Measurements from ENCODE around the gene C3orf22.

The C3orf22 gene

GRCh38 chr3:126556637-126557414 is 1.9 kb downstream of the C3orf22 start:
- no peak for DNase-seq (ENCODE audit: low spot score)

- DNase-seq (ENCODE audit: low spot score), result no peak
Observed at GRCh38 chr3:126555795-126556636, 2.7 kb downstream of the C3orf22 start.

DNA sequence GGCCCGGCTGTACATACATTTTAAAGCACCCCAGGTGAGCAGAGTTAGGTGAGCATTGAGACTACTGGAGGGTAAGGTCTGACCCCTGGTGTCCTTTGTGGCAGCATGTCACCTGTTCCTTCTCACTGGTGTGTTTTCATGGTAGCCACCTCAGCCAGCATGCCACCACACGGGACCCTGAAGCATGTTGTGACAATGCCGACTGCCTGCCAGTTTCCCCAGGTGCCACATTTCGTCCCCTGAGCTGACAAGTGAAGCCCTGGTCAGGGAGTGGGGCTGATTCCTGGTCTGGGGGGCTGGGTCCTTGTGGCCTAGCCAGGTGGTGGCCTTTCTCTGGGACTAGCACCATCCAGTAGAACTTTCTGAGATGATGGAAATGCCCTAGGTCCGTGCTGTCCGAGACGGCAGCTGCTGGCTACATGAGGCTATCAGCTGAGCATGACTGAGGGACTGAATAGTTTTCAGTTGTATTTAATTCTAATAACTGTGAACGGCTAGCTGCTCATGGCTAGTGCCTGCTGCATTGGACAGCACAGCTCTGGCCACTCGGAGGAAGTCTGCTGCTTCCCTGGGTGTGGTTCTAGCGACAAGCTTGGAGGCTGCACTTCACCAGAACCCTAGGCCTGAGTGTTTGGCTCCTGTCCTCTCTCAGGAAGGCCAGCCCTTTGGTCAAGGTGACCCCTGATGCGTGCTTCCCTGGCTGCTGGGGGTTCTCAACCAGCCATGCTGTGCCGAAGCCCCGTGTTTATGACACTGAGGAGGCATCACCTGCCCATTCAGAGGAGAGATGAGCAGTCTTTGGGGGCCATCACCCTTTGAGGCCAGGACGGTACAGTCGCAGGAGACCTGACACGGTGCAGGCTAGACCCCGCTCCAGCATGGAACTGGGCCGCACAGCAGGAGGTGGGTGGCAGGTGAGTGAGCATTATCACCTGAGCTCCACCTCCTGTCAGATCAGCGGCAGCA is 3.9 kb downstream of the C3orf22 start:
- DNase-seq (ENCODE audit: low spot score), result no peak

- DNase-seq (ENCODE audit: low spot score), result no peak
Observed at GRCh38 chr3:126553284-126554084, 5.2 kb downstream of the C3orf22 start.

- peak; percentile 58 for DNase-seq (ENCODE audit: low spot score)
Observed at GRCh38 chr3:126552688-126553283, 5.9 kb downstream of the C3orf22 start.

GRCh38 chr3:126551839-126552687 is 6.7 kb downstream of the C3orf22 start:
- DNase-seq (ENCODE audit: low spot score), result peak; percentile 25

DNA sequence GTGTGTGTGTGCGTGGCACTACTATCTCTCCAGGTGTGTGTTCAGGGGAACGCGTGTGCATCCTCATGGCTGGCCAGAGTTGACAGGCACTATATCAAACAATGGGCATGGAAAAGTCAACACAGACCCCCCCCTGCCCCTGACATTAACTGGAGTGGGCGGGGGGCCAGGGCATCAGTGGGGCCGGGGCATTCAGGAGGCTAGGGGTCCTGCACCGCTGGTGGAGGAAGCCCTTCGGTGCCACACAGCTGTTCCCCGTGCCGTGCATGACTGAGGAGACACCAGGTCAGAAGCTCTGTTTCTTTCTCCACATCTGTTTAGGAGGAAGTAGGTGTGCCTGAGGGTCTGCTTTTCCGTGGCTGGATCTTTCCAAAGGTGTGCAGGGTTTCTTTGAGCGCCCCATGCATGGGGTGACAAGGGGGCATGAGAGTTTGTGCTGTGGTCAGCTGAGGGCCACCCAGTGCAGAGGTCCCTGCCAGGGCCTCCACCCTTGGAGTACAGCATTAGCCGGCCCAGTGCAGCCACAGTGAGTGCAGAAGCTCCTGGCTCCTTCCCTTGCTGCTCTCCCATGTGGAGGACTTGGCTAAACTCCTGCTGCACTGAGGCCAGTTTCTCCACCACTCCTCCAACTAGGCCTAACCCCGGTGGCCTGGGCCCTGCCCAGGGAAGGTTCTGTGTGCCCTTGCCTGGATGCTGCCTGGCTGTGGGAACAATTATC is 7.5 kb downstream of the C3orf22 start:
- DNase-seq (ENCODE audit: low spot score), result peak; percentile 64

GRCh38 chr3:126550488-126551051 is 8.2 kb downstream of the C3orf22 start:
- no peak for DNase-seq (ENCODE audit: low spot score)

- DNase-seq (ENCODE audit: low spot score), result no peak
Observed at GRCh38 chr3:126549861-126550487, 8.8 kb downstream of the C3orf22 start.

DNA sequence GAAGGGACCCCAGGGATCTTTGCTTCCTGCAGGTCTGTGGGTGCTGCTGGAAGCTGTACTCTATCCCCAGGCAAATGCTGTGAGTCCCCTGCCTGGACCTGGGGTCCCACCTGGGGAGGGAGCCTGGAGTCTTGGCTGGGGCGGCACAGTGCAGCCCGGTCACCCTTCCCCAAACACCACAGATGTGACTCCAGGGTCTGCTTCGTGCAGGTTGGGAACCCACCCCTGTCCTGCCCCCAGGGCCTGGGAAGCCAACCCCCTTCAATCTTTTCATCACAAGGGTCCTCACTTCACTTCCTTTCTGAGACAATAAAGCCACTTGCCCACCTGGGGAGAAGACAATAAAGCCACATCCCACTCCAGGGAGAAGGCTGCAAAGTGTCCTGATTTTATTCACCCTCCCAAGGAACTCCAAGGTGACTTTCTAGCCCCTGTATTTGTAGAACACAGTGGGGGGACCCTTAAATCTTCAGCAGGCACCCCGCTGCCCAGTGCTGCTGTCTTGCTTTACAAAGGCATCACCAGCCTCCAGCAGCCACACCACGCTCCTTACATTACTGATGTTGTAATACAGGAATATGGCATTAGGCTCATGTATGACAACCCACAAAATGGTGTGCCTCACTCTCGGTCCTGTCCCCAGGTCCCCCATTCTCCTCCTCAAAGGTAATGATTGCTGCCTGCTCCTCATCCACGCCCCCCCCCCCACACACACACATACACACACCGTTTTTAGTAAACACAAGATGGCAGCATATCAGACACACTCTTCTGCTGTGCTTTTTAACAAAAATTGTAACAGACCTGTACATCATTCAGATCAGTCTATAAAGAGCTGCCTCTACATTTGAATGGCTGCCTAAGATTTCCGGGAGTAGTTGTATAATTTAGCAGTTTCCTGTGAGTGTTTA is 9.9 kb downstream of the C3orf22 start:
- DNase-seq (ENCODE audit: low spot score), result no peak

- no peak for DNase-seq (ENCODE audit: low spot score)
Observed at GRCh38 chr3:126547721-126548120, 11.0 kb downstream of the C3orf22 start.

- DNase-seq (ENCODE audit: low spot score), result no peak
Observed at GRCh38 chr3:126546549-126547239, 12.0 kb downstream of the C3orf22 start.

GRCh38 chr3:126546013-126546412 is 12.7 kb downstream of the C3orf22 start:
- DNase-seq (ENCODE audit: low spot score), result no peak

- no peak for DNase-seq (ENCODE audit: low spot score)
Observed at GRCh38 chr3:126545544-126545943, 13.2 kb downstream of the C3orf22 start.

- DNase-seq (ENCODE audit: low spot score), result no peak
Observed at GRCh38 chr3:126544596-126545281, 14.0 kb downstream of the C3orf22 start.

DNA sequence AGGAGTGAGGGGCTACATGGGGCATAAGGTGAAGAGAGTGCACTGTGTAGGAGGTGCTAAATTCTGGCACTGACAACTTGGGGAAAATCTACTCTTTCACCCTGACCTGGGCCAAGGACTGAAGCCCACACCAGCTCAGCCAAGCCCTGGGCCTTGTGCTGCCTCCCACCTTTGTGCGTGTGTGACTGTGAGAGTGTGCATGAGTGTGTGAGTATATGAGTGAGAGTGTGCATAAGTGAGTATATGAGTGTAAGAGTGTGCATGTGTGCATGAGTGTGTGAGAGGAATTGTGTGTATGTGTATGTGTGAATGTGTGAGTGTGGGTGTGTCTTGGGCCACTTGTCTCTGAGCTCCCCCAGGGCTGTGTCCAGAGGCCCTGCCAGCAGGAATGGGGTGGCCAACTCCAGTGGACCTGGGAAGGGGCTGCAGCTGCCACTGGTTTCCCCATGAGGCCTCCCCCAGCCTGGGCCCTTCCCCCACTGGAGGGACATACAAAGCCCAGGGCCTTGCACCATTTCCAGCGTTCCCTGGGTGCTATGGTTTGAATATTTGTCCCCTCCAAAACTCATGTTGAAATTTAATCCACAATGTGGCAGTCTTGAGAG is 15.2 kb downstream of the C3orf22 start:
- DNase-seq (ENCODE audit: low spot score), result no peak

Measured in cerebellar cortex (tissue), 1 donor.